ENCODE measurements around the gene SFTPB.

SFTPB gene

GRCh38 chr2:85649201-85650190 is 18.5 kb downstream of the SFTPB start:
- H3K9me3 ChIP-seq (ENCODE audit: low read length): no peaks in the 10 kb centered on the region
- H3K4me1 ChIP-seq (ENCODE audit: insufficient read depth, low read length): no peaks in the 10 kb centered on the region
- H3K9ac ChIP-seq (ENCODE audit: low read length): no peak overlapping the region
- no peak overlapping the region for H3K27ac ChIP-seq (ENCODE audit: low read depth, low read length)
- H3K4me3 ChIP-seq (ENCODE audit: low read depth in 1 of 2, low read length in 2 of 2): no peak overlapping the region
- H3K36me3 ChIP-seq (ENCODE audit: insufficient read depth, low read length): peaks cover 65% of the 10 kb centered on the region
- H3K27me3 ChIP-seq (ENCODE audit: control insufficient read depth in 1 of 2, insufficient read depth in 2 of 2, low read length in 2 of 2): no peaks in the 10 kb centered on the region

GRCh38 chr2:85648619-85649018 is 19.4 kb downstream of the SFTPB start:
- Histone ChIP-seq H3K27me3 (ENCODE audit: control insufficient read depth in 1 of 2, insufficient read depth in 2 of 2, low read length in 2 of 2) (no peaks in the 10 kb centered on the region), H3K4me1 (ENCODE audit: insufficient read depth, low read length) (no peaks in the 10 kb centered on the region), H3K4me3 (ENCODE audit: low read depth in 1 of 2, low read length in 2 of 2) (no peak overlapping the region), H3K9me3 (ENCODE audit: low read length) (no peaks in the 10 kb centered on the region), H3K9ac (ENCODE audit: low read length) (no peak overlapping the region), H3K36me3 (ENCODE audit: insufficient read depth, low read length) (peaks cover 72% of the 10 kb centered on the region), H3K27ac (ENCODE audit: low read depth, low read length) (no peak overlapping the region)

- Histone ChIP-seq H3K4me3 (ENCODE audit: low read depth in 1 of 2, low read length in 2 of 2) (no peak overlapping the region), H3K9me3 (ENCODE audit: low read length) (no peaks in the 10 kb centered on the region), H3K9ac (ENCODE audit: low read length) (no peak overlapping the region), H3K27ac (ENCODE audit: low read depth, low read length) (no peak overlapping the region), H3K27me3 (ENCODE audit: control insufficient read depth in 1 of 2, insufficient read depth in 2 of 2, low read length in 2 of 2) (no peaks in the 10 kb centered on the region), H3K4me1 (ENCODE audit: insufficient read depth, low read length) (no peaks in the 10 kb centered on the region), H3K36me3 (ENCODE audit: insufficient read depth, low read length) (peaks cover 77% of the 10 kb centered on the region)
Observed at GRCh38 chr2:85647823-85648526, 20.0 kb downstream of the SFTPB start.

- no peaks in the 10 kb centered on the region for H3K4me1 ChIP-seq (ENCODE audit: insufficient read depth, low read length)
- peaks cover 84% of the 10 kb centered on the region for H3K36me3 ChIP-seq (ENCODE audit: insufficient read depth, low read length)
- H3K27me3 ChIP-seq (ENCODE audit: control insufficient read depth in 1 of 2, insufficient read depth in 2 of 2, low read length in 2 of 2): no peaks in the 10 kb centered on the region
- no peak overlapping the region for H3K4me3 ChIP-seq (ENCODE audit: low read depth in 1 of 2, low read length in 2 of 2)
- H3K27ac ChIP-seq (ENCODE audit: low read depth, low read length): no peak overlapping the region
- H3K9ac ChIP-seq (ENCODE audit: low read length): no peak overlapping the region
- no peaks in the 10 kb centered on the region for H3K9me3 ChIP-seq (ENCODE audit: low read length)
Observed at GRCh38 chr2:85646166-85646565, 21.8 kb downstream of the SFTPB start.

- no peak overlapping the region for H3K9ac ChIP-seq (ENCODE audit: low read length)
- H3K9me3 ChIP-seq (ENCODE audit: low read length): no peaks in the 10 kb centered on the region
- H3K27me3 ChIP-seq (ENCODE audit: control insufficient read depth in 1 of 2, insufficient read depth in 2 of 2, low read length in 2 of 2): no peaks in the 10 kb centered on the region
- H3K4me1 ChIP-seq (ENCODE audit: insufficient read depth, low read length): no peaks in the 10 kb centered on the region
- H3K4me3 ChIP-seq (ENCODE audit: low read depth in 1 of 2, low read length in 2 of 2): no peak overlapping the region
- no peak overlapping the region for H3K27ac ChIP-seq (ENCODE audit: low read depth, low read length)
- peaks cover 91% of the 10 kb centered on the region for H3K36me3 ChIP-seq (ENCODE audit: insufficient read depth, low read length)
Observed at GRCh38 chr2:85644909-85645308, 23.1 kb downstream of the SFTPB start.

GRCh38 chr2:85642725-85643124 is 25.3 kb downstream of the SFTPB start:
- Histone ChIP-seq H3K9ac (ENCODE audit: low read length) (no peak overlapping the region), H3K27ac (ENCODE audit: low read depth, low read length) (no peak overlapping the region), H3K9me3 (ENCODE audit: low read length) (no peaks in the 10 kb centered on the region), H3K4me1 (ENCODE audit: insufficient read depth, low read length) (no peaks in the 10 kb centered on the region), H3K27me3 (ENCODE audit: control insufficient read depth in 1 of 2, insufficient read depth in 2 of 2, low read length in 2 of 2) (no peaks in the 10 kb centered on the region), H3K36me3 (ENCODE audit: insufficient read depth, low read length) (peaks cover 83% of the 10 kb centered on the region), H3K4me3 (ENCODE audit: low read depth in 1 of 2, low read length in 2 of 2) (no peak overlapping the region)

GRCh38 chr2:85635636-85636035 is 32.4 kb downstream of the SFTPB start:
- peaks cover 61% of the 10 kb centered on the region for H3K36me3 ChIP-seq (ENCODE audit: insufficient read depth, low read length)
- H3K4me1 ChIP-seq (ENCODE audit: insufficient read depth, low read length): no peaks in the 10 kb centered on the region
- no peak overlapping the region for H3K27ac ChIP-seq (ENCODE audit: low read depth, low read length)
- no peaks in the 10 kb centered on the region for H3K9me3 ChIP-seq (ENCODE audit: low read length)
- no peak overlapping the region for H3K4me3 ChIP-seq (ENCODE audit: low read depth in 1 of 2, low read length in 2 of 2)
- H3K9ac ChIP-seq (ENCODE audit: low read length): no peak overlapping the region
- no peaks in the 10 kb centered on the region for H3K27me3 ChIP-seq (ENCODE audit: control insufficient read depth in 1 of 2, insufficient read depth in 2 of 2, low read length in 2 of 2)

GRCh38 chr2:85635011-85635410 is 33.0 kb downstream of the SFTPB start:
- Histone ChIP-seq H3K27me3 (ENCODE audit: control insufficient read depth in 1 of 2, insufficient read depth in 2 of 2, low read length in 2 of 2) (no peaks in the 10 kb centered on the region), H3K4me1 (ENCODE audit: insufficient read depth, low read length) (no peaks in the 10 kb centered on the region), H3K9me3 (ENCODE audit: low read length) (no peaks in the 10 kb centered on the region), H3K9ac (ENCODE audit: low read length) (no peak overlapping the region), H3K4me3 (ENCODE audit: low read depth in 1 of 2, low read length in 2 of 2) (no peak overlapping the region), H3K27ac (ENCODE audit: low read depth, low read length) (no peak overlapping the region), H3K36me3 (ENCODE audit: insufficient read depth, low read length) (peaks cover 65% of the 10 kb centered on the region)

- H3K9ac ChIP-seq (ENCODE audit: low read length): no peak overlapping the region
Observed at GRCh38 chr2:85631316-85631715, 36.7 kb downstream of the SFTPB start.

GRCh38 chr2:85628658-85629057 is 39.3 kb downstream of the SFTPB start:
- Histone ChIP-seq H3K4me3 (ENCODE audit: low read depth in 1 of 2, low read length in 2 of 2) (no peak overlapping the region), H3K27ac (ENCODE audit: low read depth, low read length) (no peak overlapping the region), H3K4me1 (ENCODE audit: insufficient read depth, low read length) (no peaks in the 10 kb centered on the region), H3K27me3 (ENCODE audit: control insufficient read depth in 1 of 2, insufficient read depth in 2 of 2, low read length in 2 of 2) (no peaks in the 10 kb centered on the region), H3K9ac (ENCODE audit: low read length) (no peak overlapping the region), H3K9me3 (ENCODE audit: low read length) (no peaks in the 10 kb centered on the region), H3K36me3 (ENCODE audit: insufficient read depth, low read length) (peaks cover 85% of the 10 kb centered on the region)

More at GRCh38 chr2:85631316-85631715, 36.7 kb downstream of the SFTPB start:
- H3K27ac ChIP-seq (ENCODE audit: low read depth, low read length): no peak overlapping the region
- H3K9me3 ChIP-seq (ENCODE audit: low read length): no peaks in the 10 kb centered on the region
- H3K4me1 ChIP-seq (ENCODE audit: insufficient read depth, low read length): no peaks in the 10 kb centered on the region
- H3K4me3 ChIP-seq (ENCODE audit: low read depth in 1 of 2, low read length in 2 of 2): no peak overlapping the region
- peaks cover 69% of the 10 kb centered on the region for H3K36me3 ChIP-seq (ENCODE audit: insufficient read depth, low read length)
- no peaks in the 10 kb centered on the region for H3K27me3 ChIP-seq (ENCODE audit: control insufficient read depth in 1 of 2, insufficient read depth in 2 of 2, low read length in 2 of 2)

- Histone ChIP-seq H3K4me1 (ENCODE audit: insufficient read depth, low read length) (no peaks in the 10 kb centered on the region), H3K36me3 (ENCODE audit: insufficient read depth, low read length) (peaks cover 81% of the 10 kb centered on the region), H3K27ac (ENCODE audit: low read depth, low read length) (no peak overlapping the region), H3K27me3 (ENCODE audit: control insufficient read depth in 1 of 2, insufficient read depth in 2 of 2, low read length in 2 of 2) (no peaks in the 10 kb centered on the region), H3K9ac (ENCODE audit: low read length) (no peak overlapping the region), H3K4me3 (ENCODE audit: low read depth in 1 of 2, low read length in 2 of 2) (no peak overlapping the region), H3K9me3 (ENCODE audit: low read length) (no peaks in the 10 kb centered on the region)
Observed at GRCh38 chr2:85623991-85624390, 44.0 kb downstream of the SFTPB start.
